Memory B cell (primary cell): ENCODE data around the gene TRIM27.
"Not testable (repeated sequence)": the region's sequence is repeated elsewhere in the genome, so short reads cannot be mapped to it uniquely, and the experiment has no call there.

Experiments
- ATAC-seq: fragments of 150-1000 bp; cut with Tn5 transposase; 2 replicates; pipeline ENCODE4 v1.10.0; 2021; ENCODE audit warnings: low read depth, mild to moderate bottlenecking, moderate library complexity
- DNase-seq, 2 donors: peaks; one replicate each; pipeline ENCODE4 v3.0.0; 2022; ENCODE audit warnings: low spot score in 2 of 2
- H3K27ac Mint-ChIP-seq: one replicate; pipeline ENCODE4 v1.8.0; 2022; ENCODE audit warnings: mild to moderate bottlenecking, moderate library complexity, mixed read lengths
- H3K27me3 Mint-ChIP-seq: one replicate; pipeline ENCODE4 v1.8.0; 2022; ENCODE audit warnings: mixed read lengths
- H3K36me3 Mint-ChIP-seq: one replicate; pipeline ENCODE4 v1.8.0; 2022; ENCODE audit warnings: mild to moderate bottlenecking, mixed read lengths
- H3K4me1 Mint-ChIP-seq: one replicate; pipeline ENCODE4 v1.8.0; 2022; ENCODE audit warnings: mixed read lengths
- H3K4me3 Mint-ChIP-seq: one replicate; pipeline ENCODE4 v1.8.0; 2022; ENCODE audit warnings: mild to moderate bottlenecking, moderate library complexity, mixed read lengths
- H3K9me3 Mint-ChIP-seq: one replicate; pipeline ENCODE4 v1.8.0; 2022; ENCODE audit warnings: mixed read lengths

TRIM27 gene

GRCh38 chr6:28929339-28929738, 5.6 kb upstream of the TRIM27 start:
- H3K9me3 Mint-ChIP-seq = not testable (repeated sequence)

GRCh38 chr6:28927846-28928245, 4.1 kb upstream of the TRIM27 start:
- Mint-ChIP-seq H3K27ac (no peak overlapping the region), H3K36me3 (no peaks in the 10 kb centered on the region), H3K4me1 (peaks cover 3% of the 10 kb centered on the region), H3K9me3 (no peaks in the 10 kb centered on the region), H3K4me3 (no peak overlapping the region), H3K27me3 (peaks cover 3% of the 10 kb centered on the region)
- ATAC-seq (no peak), DNase-seq (no peak)

More at GRCh38 chr6:28929339-28929738, 5.6 kb upstream of the TRIM27 start:
- ATAC-seq, H3K36me3 Mint-ChIP-seq, H3K27me3 Mint-ChIP-seq, H3K4me3 Mint-ChIP-seq, H3K27ac Mint-ChIP-seq, H3K4me1 Mint-ChIP-seq, DNase-seq: not testable (repeated sequence)

GRCh38 chr6:28922821-28923317, 916 bp downstream of the TRIM27 start:
- ATAC-seq (peak; percentile 33), DNase-seq (no peak)
- H3K27ac Mint-ChIP-seq = peak overlapping the region; percentile 90
- H3K4me1 Mint-ChIP-seq = peaks cover 20% of the 10 kb centered on the region
- peak overlapping the region; percentile 92 for H3K4me3 Mint-ChIP-seq
- no peaks in the 10 kb centered on the region for H3K27me3 Mint-ChIP-seq
- peaks cover 21% of the 10 kb centered on the region for H3K36me3 Mint-ChIP-seq
- no peaks in the 10 kb centered on the region for H3K9me3 Mint-ChIP-seq

- H3K27ac Mint-ChIP-seq = peak overlapping the region; percentile 90
- H3K4me1 Mint-ChIP-seq = peaks cover 20% of the 10 kb centered on the region
- no peaks in the 10 kb centered on the region for H3K9me3 Mint-ChIP-seq
- no peaks in the 10 kb centered on the region for H3K27me3 Mint-ChIP-seq
- no peak for ATAC-seq
- H3K36me3 Mint-ChIP-seq = peaks cover 25% of the 10 kb centered on the region
- peak overlapping the region; percentile 92 for H3K4me3 Mint-ChIP-seq
- DNase-seq = no peak
These were observed 1.6 kb downstream of the TRIM27 start for GRCh38 chr6:28922004-28922820.

GRCh38 chr6:28920281-28920680, 3.5 kb downstream of the TRIM27 start:
- no peaks in the 10 kb centered on the region for H3K9me3 Mint-ChIP-seq
- peaks cover 29% of the 10 kb centered on the region for H3K36me3 Mint-ChIP-seq
- H3K27me3 Mint-ChIP-seq = no peaks in the 10 kb centered on the region
- no peak for ATAC-seq
- peaks cover 20% of the 10 kb centered on the region for H3K4me1 Mint-ChIP-seq
- peak overlapping the region; percentile 16 for H3K27ac Mint-ChIP-seq
- H3K4me3 Mint-ChIP-seq = no peak overlapping the region
- DNase-seq = no peak

- ATAC-seq (no peak), DNase-seq (no peak)
- no peaks in the 10 kb centered on the region for H3K27me3 Mint-ChIP-seq
- no peak overlapping the region for H3K4me3 Mint-ChIP-seq
- no peak overlapping the region for H3K27ac Mint-ChIP-seq
- no peaks in the 10 kb centered on the region for H3K9me3 Mint-ChIP-seq
- peaks cover 3% of the 10 kb centered on the region for H3K4me1 Mint-ChIP-seq
- peaks cover 29% of the 10 kb centered on the region for H3K36me3 Mint-ChIP-seq
These were observed 8.8 kb downstream of the TRIM27 start for GRCh38 chr6:28914941-28915340.

- H3K4me3 Mint-ChIP-seq = no peak overlapping the region
- no peaks in the 10 kb centered on the region for H3K27me3 Mint-ChIP-seq
- no peak for ATAC-seq
- H3K36me3 Mint-ChIP-seq = peaks cover 24% of the 10 kb centered on the region
- no peaks in the 10 kb centered on the region for H3K4me1 Mint-ChIP-seq
- H3K9me3 Mint-ChIP-seq = no peaks in the 10 kb centered on the region
- H3K27ac Mint-ChIP-seq = no peak overlapping the region
- no peak for DNase-seq
These were observed 12.7 kb downstream of the TRIM27 start for GRCh38 chr6:28910901-28911690.

GRCh38 chr6:28907394-28907793, 16.4 kb downstream of the TRIM27 start:
- Mint-ChIP-seq H3K27me3 (no peaks in the 10 kb centered on the region), H3K27ac (no peak overlapping the region), H3K4me1 (no peaks in the 10 kb centered on the region), H3K36me3 (peaks cover 41% of the 10 kb centered on the region), H3K4me3 (no peak overlapping the region), H3K9me3 (no peaks in the 10 kb centered on the region)
- no peak for ATAC-seq
- DNase-seq = no peak

GRCh38 chr6:28906669-28907068, 17.1 kb downstream of the TRIM27 start:
- DNase-seq (no peak), ATAC-seq (no peak)
- H3K4me1 Mint-ChIP-seq = no peaks in the 10 kb centered on the region
- H3K36me3 Mint-ChIP-seq = peaks cover 45% of the 10 kb centered on the region
- H3K9me3 Mint-ChIP-seq = no peaks in the 10 kb centered on the region
- no peaks in the 10 kb centered on the region for H3K27me3 Mint-ChIP-seq
- no peak overlapping the region for H3K4me3 Mint-ChIP-seq
- no peak overlapping the region for H3K27ac Mint-ChIP-seq

- H3K4me1 Mint-ChIP-seq = peaks cover 13% of the 10 kb centered on the region
- ATAC-seq = no peak
- no peak overlapping the region for H3K4me3 Mint-ChIP-seq
- H3K36me3 Mint-ChIP-seq = peaks cover 43% of the 10 kb centered on the region
- H3K9me3 Mint-ChIP-seq = peaks cover 1% of the 10 kb centered on the region
- DNase-seq = no peak
- no peaks in the 10 kb centered on the region for H3K27me3 Mint-ChIP-seq
- no peak overlapping the region for H3K27ac Mint-ChIP-seq
These were observed 20.1 kb downstream of the TRIM27 start for GRCh38 chr6:28903686-28904085.

GRCh38 chr6:28901831-28902230, 22.0 kb downstream of the TRIM27 start:
- peaks cover 16% of the 10 kb centered on the region for H3K4me1 Mint-ChIP-seq
- H3K36me3 Mint-ChIP-seq = peaks cover 40% of the 10 kb centered on the region
- DNase-seq = no peak
- no peaks in the 10 kb centered on the region for H3K27me3 Mint-ChIP-seq
- peaks cover 1% of the 10 kb centered on the region for H3K9me3 Mint-ChIP-seq
- ATAC-seq = no peak
- no peak overlapping the region for H3K4me3 Mint-ChIP-seq
- H3K27ac Mint-ChIP-seq = no peak overlapping the region

- no peak overlapping the region for H3K4me3 Mint-ChIP-seq
- peaks cover 21% of the 10 kb centered on the region for H3K4me1 Mint-ChIP-seq
- H3K36me3 Mint-ChIP-seq = peaks cover 39% of the 10 kb centered on the region
- no peaks in the 10 kb centered on the region for H3K27me3 Mint-ChIP-seq
- no peak overlapping the region for H3K27ac Mint-ChIP-seq
- H3K9me3 Mint-ChIP-seq = peaks cover 1% of the 10 kb centered on the region
- DNase-seq = no peak
- ATAC-seq = no peak
These were observed 23.1 kb downstream of the TRIM27 start for GRCh38 chr6:28900577-28901256.

- ATAC-seq (no peak), DNase-seq (no peak)
- Mint-ChIP-seq H3K4me3 (peak overlapping the region; percentile 69), H3K27me3 (no peaks in the 10 kb centered on the region), H3K36me3 (peaks cover 28% of the 10 kb centered on the region), H3K9me3 (peaks cover 1% of the 10 kb centered on the region), H3K4me1 (peaks cover 21% of the 10 kb centered on the region), H3K27ac (no peak overlapping the region)
These were observed 25.1 kb downstream of the TRIM27 start for GRCh38 chr6:28898710-28898965.

- Mint-ChIP-seq H3K36me3 (peaks cover 19% of the 10 kb centered on the region), H3K27ac (peak overlapping the region; percentile 100), H3K9me3 (peaks cover 2% of the 10 kb centered on the region)
These were observed 26.4 kb downstream of the TRIM27 start for GRCh38 chr6:28897369-28897745.

More at GRCh38 chr6:28897369-28897745, 26.4 kb downstream of the TRIM27 start:
- no peak overlapping the region for H3K4me3 Mint-ChIP-seq
- H3K4me1 Mint-ChIP-seq = peaks cover 24% of the 10 kb centered on the region
- ATAC-seq = no peak
- peaks cover 2% of the 10 kb centered on the region for H3K27me3 Mint-ChIP-seq
- no peak for DNase-seq
